IMR-90 (cell line): Measurements from ENCODE around the gene ABL2. TPM values are rescaled to one million over a fixed set of nuclear protein-coding genes. Genes with fewer than 3 reads are reported as not detected.
"Not testable (repeated sequence)": the region's sequence is repeated elsewhere in the genome, so short reads cannot be mapped to it uniquely, and the experiment has no call there.

Source experiments
- ATAC-seq: fragments of 200-7000 bp; cut with Tn5 transposase; 2 replicates; pipeline ENCODE4 v1.9.1; 2020; ENCODE audit warnings: low read depth, mild to moderate bottlenecking, moderate library complexity
- BruUV-seq: library from RNA; stranded (reverse); fragments of 400-500 nt; replicated peaks from 2 replicates; lab custom pipeline; 2021; lab: Mats Ljungman, UMichigan
- CTCF ChIA-PET: fragments of 300-600 bp; formaldehyde crosslinking; extraction: SDS; loops from one replicate; lab custom pipeline; 2021; ENCODE audit warnings: antibody characterized with exemption; lab: Yijun Ruan, JAX
- POLR2A ChIA-PET: fragments of 300-600 bp; sonication (Branson Sonifier 250); formaldehyde crosslinking; loops from one replicate; lab custom pipeline; 2022; ENCODE audit warnings: antibody characterized with exemption; ENCODE audit not compliant: unreplicated experiment; lab: Charles Lee
- DNase-seq: peaks from one replicate; pipeline ENCODE4 v3.0.0; 2013
- H2AFZ ChIP-seq: replicated peaks from 2 replicates; pipeline ENCODE3; 2013; ENCODE audit warnings: low read length, mild to moderate bottlenecking; ENCODE audit not compliant: poor library complexity
- H2AK5ac ChIP-seq: 2 replicates; pipeline ENCODE4 v1.6.1; 2013; ENCODE audit warnings: low read depth, low read length, inconsistent platforms
- H2AK9ac ChIP-seq: replicated peaks from 2 replicates; pipeline ENCODE3; 2013; ENCODE audit warnings: mild to moderate bottlenecking, low read depth, low read length, moderate library complexity; ENCODE audit not compliant: poor library complexity
- H2BK120ac ChIP-seq: 2 replicates; pipeline ENCODE4 v1.6.1; 2013; ENCODE audit warnings: low read depth, low read length, inconsistent platforms
- H2BK15ac ChIP-seq: 3 replicates; pipeline ENCODE4 v1.6.1; 2013; ENCODE audit warnings: low read depth, low read length, inconsistent platforms
- H2BK20ac ChIP-seq: 2 replicates; pipeline ENCODE4 v1.6.1; 2013; ENCODE audit warnings: low read depth, mild to moderate bottlenecking, inconsistent platforms, low read length, moderate library complexity
- H2BK5ac ChIP-seq: 2 replicates; pipeline ENCODE4 v1.6.1; 2013; ENCODE audit warnings: mild to moderate bottlenecking, low read depth, low read length, inconsistent platforms; ENCODE audit not compliant: poor library complexity, severe bottlenecking
- H3K14ac ChIP-seq: replicated peaks from 2 replicates; pipeline ENCODE4 v1.6.1; 2013; ENCODE audit warnings: low read depth, low read length, inconsistent platforms
- H3K18ac ChIP-seq: 2 replicates; pipeline ENCODE4 v1.6.1; 2013; ENCODE audit warnings: low read depth, low read length, control low read depth
- H3K23ac ChIP-seq: 2 replicates; pipeline ENCODE4 v1.6.1; 2013; ENCODE audit warnings: low read depth, low read length, inconsistent platforms
- H3K27ac ChIP-seq: 2 replicates; pipeline ENCODE4 v1.5.1; 2013; ENCODE audit warnings: mild to moderate bottlenecking, control low read depth, low read length; ENCODE audit not compliant: insufficient read depth
- H3K27me3 ChIP-seq: 2 replicates; pipeline ENCODE4 v1.6.1; 2013; ENCODE audit warnings: low read length; ENCODE audit not compliant: control insufficient read depth, insufficient read depth
- H3K36me3 ChIP-seq: 2 replicates; pipeline ENCODE4 v1.6.1; 2013; ENCODE audit warnings: low read length, mixed read lengths; ENCODE audit not compliant: control insufficient read depth, insufficient read depth
- H3K4ac ChIP-seq: 2 replicates; pipeline ENCODE4 v1.6.1; 2013; ENCODE audit warnings: low read depth, low read length, inconsistent platforms
- H3K4me1 ChIP-seq: 2 replicates; pipeline ENCODE4 v1.6.1; 2013; ENCODE audit warnings: low read length, mixed read lengths; ENCODE audit not compliant: control insufficient read depth, insufficient read depth
- H3K4me2 ChIP-seq: 2 replicates; pipeline ENCODE4 v1.6.1; 2013; ENCODE audit warnings: low read depth, mild to moderate bottlenecking, control low read depth, low read length, moderate library complexity
- H3K4me3 ChIP-seq: 2 replicates; pipeline ENCODE4 v1.5.1; 2013; ENCODE audit warnings: low read depth, mild to moderate bottlenecking, control low read depth, low read length, moderate library complexity; ENCODE audit not compliant: insufficient read depth
- H3K56ac ChIP-seq: 2 replicates; pipeline ENCODE4 v1.6.1; 2013; ENCODE audit warnings: low read length, inconsistent platforms; ENCODE audit not compliant: insufficient read depth; ENCODE audit errors: extremely low read depth
- H3K79me1 ChIP-seq, 2 experiments: 2 replicates each; pipeline ENCODE4 v1.6.1; 2013; ENCODE audit warnings: low read length in 2 of 2, inconsistent platforms in 1 of 2, low read depth in 1 of 2
- H3K9ac ChIP-seq: 2 replicates; pipeline ENCODE4 v1.6.1; 2013; ENCODE audit warnings: low read depth, low read length, control low read depth
- H3K9me1 ChIP-seq: 2 replicates; pipeline ENCODE4 v1.6.1; 2013; ENCODE audit warnings: low read length, inconsistent platforms; ENCODE audit not compliant: insufficient read depth
- H3K9me3 ChIP-seq: 2 replicates; pipeline ENCODE4 v1.6.1; 2013; ENCODE audit warnings: low read length; ENCODE audit not compliant: control insufficient read depth, insufficient read depth
- H4K20me1 ChIP-seq: 2 replicates; pipeline ENCODE4 v1.6.1; 2013; ENCODE audit warnings: low read length, inconsistent platforms; ENCODE audit not compliant: insufficient read depth
- H4K5ac ChIP-seq: 2 replicates; pipeline ENCODE4 v1.6.1; 2013; ENCODE audit warnings: mild to moderate bottlenecking, low read depth, low read length, control low read depth
- H4K8ac ChIP-seq, 2 experiments: 2 replicates each; pipeline ENCODE4 v1.6.1; 2013; ENCODE audit warnings: low read depth in 2 of 2, low read length in 2 of 2, control low read depth in 1 of 2, inconsistent platforms in 1 of 2
- H4K91ac ChIP-seq: 2 replicates; pipeline ENCODE4 v1.6.1; 2013; ENCODE audit warnings: low read depth, low read length, inconsistent platforms; ENCODE audit not compliant: insufficient read depth
- WGBS, 2 experiments: methylation state at CpG; one replicate each; pipeline versions ENCODE4 v1.1.5 to v1.1.7; 2013; ENCODE audit warnings: missing lambda C conversion rate in 2 of 2; ENCODE audit not compliant: insufficient read length in 1 of 2; ENCODE audit errors: extremely low coverage in 2 of 2; 5-methylcytosine and 5-hydroxymethylcytosine counted together
- dilution Hi-C: fragments of 300-500 bp; cut with HindIII; formaldehyde crosslinking; loops from one replicate; pipeline ENCODE4 v1.14.3; 2018; ENCODE audit warnings: low sequenced_read_pairs; ENCODE audit not compliant: unreplicated experiment
- in situ Hi-C: fragments of 300-500 bp; cut with MboI; formaldehyde crosslinking; loops from 3 replicates; pipeline ENCODE4 v1.14.3; 2019; ENCODE audit warnings: low sequenced_read_pairs, inconsistent platforms, mixed read lengths
- intact Hi-C: fragments of 100-400 bp; cut with micrococcal nuclease; formaldehyde crosslinking; loops from 2 replicates; pipeline ENCODE4 v1.10.0; 2022
- polyA plus RNA-seq, 3 experiments: library from polyadenylated mRNA; depleted of rRNA; stranded (reverse); fragments of >200 nt; gene quantifications; 2 replicates each; pipeline ENCODE4 v1.2.3, GENCODE V29; 2012; ENCODE audit warnings: low replicate concordance in 1 of 3
- total RNA-seq: library from RNA; depleted of rRNA; stranded (reverse); fragments of >200 nt; gene quantifications from 2 replicates; pipeline ENCODE4 v1.2.3, GENCODE V29; 2012

Gene ABL2
- total and polyA plus RNA-seq, 2 of the 4 experiments (the other 2 are of a cell fraction) = 9.7 to 110 TPM

DNA sequence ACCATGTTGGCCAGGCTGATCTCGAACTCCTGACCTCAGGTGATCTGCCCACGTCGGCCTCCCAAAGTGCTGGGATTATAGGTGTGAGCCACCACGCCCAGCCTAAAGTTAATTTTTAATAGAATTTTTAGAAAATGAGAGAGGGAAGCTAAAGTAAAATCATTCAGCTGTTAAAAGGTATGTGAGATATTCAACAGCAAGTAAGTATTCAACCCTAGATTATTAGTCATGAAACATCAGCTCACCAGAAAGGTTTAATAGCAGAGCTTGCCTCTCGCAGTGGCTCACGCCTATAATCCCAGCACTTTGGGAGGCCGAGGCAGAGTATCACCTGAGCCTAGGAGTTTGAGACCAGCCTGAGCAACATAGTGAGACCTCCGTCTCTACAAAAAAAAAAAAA lies 5.0 kb downstream of the ABL2 start:
- in situ Hi-C loops, H2AK5ac ChIP-seq, H3K4me3 ChIP-seq, H4K91ac ChIP-seq, H3K4me1 ChIP-seq, H3K4ac ChIP-seq, dilution Hi-C loops, BruUV-seq, DNase-seq, H2AK9ac ChIP-seq, H3K23ac ChIP-seq, H3K4me2 ChIP-seq, H3K27me3 ChIP-seq, H3K27ac ChIP-seq, intact Hi-C loops, H3K18ac ChIP-seq, H2BK20ac ChIP-seq, H2BK5ac ChIP-seq, H3K9ac ChIP-seq, H2BK15ac ChIP-seq, H4K20me1 ChIP-seq, H3K14ac ChIP-seq, H3K9me1 ChIP-seq, ATAC-seq, H3K56ac ChIP-seq, H2BK120ac ChIP-seq, H4K8ac ChIP-seq, H3K9me3 ChIP-seq, H2AFZ ChIP-seq, H3K36me3 ChIP-seq, H4K5ac ChIP-seq: not testable (repeated sequence)
- WGBS, 2 experiments = 100% methylated on average over 3 of the region's 8 CpGs; no CpG with 5 or more reads in 1 of the 2 experiments
- CTCF ChIA-PET = interaction anchor here (0.6 kb wide), 1 partner anchor 450 kb away, joined by 7 read pairs; no protein-coding TSS in a partner anchor
- H3K79me1 ChIP-seq = peaks cover 17 to 60% of the 10 kb centered on the region in 2 experiments
- POLR2A ChIA-PET = interaction anchor here (0.6 kb wide), 1 partner anchor 51 kb away, joined by 3 read pairs; no protein-coding TSS in a partner anchor

DNA sequence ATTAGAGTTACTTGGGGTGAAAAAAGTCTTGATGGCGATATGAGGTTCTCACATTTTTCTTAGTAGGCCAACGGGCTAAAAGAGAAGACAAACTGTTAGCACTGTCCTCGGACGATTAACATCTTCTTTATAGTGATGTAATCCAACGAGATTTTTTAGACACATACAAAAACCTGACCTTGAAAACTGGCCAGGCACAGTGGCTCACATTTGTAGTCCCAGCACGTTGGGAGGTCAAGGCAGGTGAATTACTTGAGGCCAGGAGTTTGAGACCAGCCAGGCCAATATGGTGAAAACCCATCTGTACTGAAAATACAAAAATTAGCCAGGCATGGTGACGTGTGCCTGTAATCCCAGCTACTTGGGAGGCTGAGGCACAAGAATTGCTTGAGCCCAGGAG lies 8.4 kb downstream of the ABL2 start:
- H3K9ac ChIP-seq, dilution Hi-C loops, H4K5ac ChIP-seq, H2BK20ac ChIP-seq, H3K4me3 ChIP-seq, H2BK5ac ChIP-seq, H3K4ac ChIP-seq, H3K36me3 ChIP-seq, H2BK15ac ChIP-seq, H3K27ac ChIP-seq, POLR2A ChIA-PET, H3K27me3 ChIP-seq, H3K56ac ChIP-seq, ATAC-seq, H2AK9ac ChIP-seq, H3K23ac ChIP-seq, CTCF ChIA-PET, H4K91ac ChIP-seq, H3K9me3 ChIP-seq, H3K4me1 ChIP-seq, H2AFZ ChIP-seq, H3K4me2 ChIP-seq, H3K18ac ChIP-seq, H3K9me1 ChIP-seq, in situ Hi-C loops, H2BK120ac ChIP-seq, H2AK5ac ChIP-seq, BruUV-seq, H4K20me1 ChIP-seq, H3K14ac ChIP-seq, H4K8ac ChIP-seq, DNase-seq, intact Hi-C loops: not testable (repeated sequence)
- H3K79me1 ChIP-seq = peaks cover 19 to 50% of the 10 kb centered on the region in 2 experiments
- 93% methylated on average over 5 of the region's 7 CpGs; no CpG with 5 or more reads in 1 of the 2 experiments for WGBS, 2 experiments
